Adrenal gland (tissue), 12 donors: ENCODE data around the gene EHMT1. TPM values are rescaled to one million over a fixed set of nuclear protein-coding genes. Genes with fewer than 3 reads are reported as not detected.
A peak's percentile ranks its signal among the peaks of the same experiment; 100 is the strongest.

Experiments
- DNase-seq, 7 donors: peaks; one replicate each; pipeline ENCODE4 v3.0.0-alpha.2; 2019 to 2020
- H3K27ac ChIP-seq, 5 donors: fragments of 200-600 bp; sonication (generic) in 4 of 5; 1 replicate in 3 of 5; 2 replicates in 2 of 5; pipeline versions ENCODE4 v1.5.1 to v1.8.0; 2016 to 2020; ENCODE audit warnings: mild to moderate bottlenecking in 1 of 5
- H3K27me3 ChIP-seq: fragments of 200-600 bp; 2 replicates; pipeline ENCODE4 v1.8.0; 2021
- H3K36me3 ChIP-seq, 2 donors: fragments of 200-600 bp; replicated peaks in 1 of 2; 1 replicate in 1 of 2; 2 replicates in 1 of 2; pipeline versions ENCODE4 v1.5.1 to v1.8.0; 2018 to 2022
- H3K4me1 ChIP-seq, 2 donors: fragments of 200-600 bp; replicated peaks in 1 of 2; 1 replicate in 1 of 2; 2 replicates in 1 of 2; pipeline versions ENCODE4 v1.5.1 to v1.8.0; 2018 to 2021
- H3K4me3 ChIP-seq, 4 donors: fragments of 200-600 bp; sonication (generic) in 3 of 4; one replicate each; pipeline ENCODE4 v1.5.1; 2016 to 2018
- H3K9me3 ChIP-seq, 3 donors: fragments of 200-600 bp; sonication (generic) in 1 of 3; replicated peaks in 1 of 3; 1 replicate in 2 of 3; 2 replicates in 1 of 3; pipeline versions ENCODE4 v1.5.1 to v1.8.0; 2016 to 2021
- CTCF ChIP-seq, 6 experiments: fragments of 450-650 bp in 4 of 6; fragments of 200-600 bp in 2 of 6; sonication (generic) in 1 of 6; IDR thresholded peaks; 1 replicate in 5 of 6; 2 replicates in 1 of 6; pipeline versions ENCODE4 v1.5.1 to v1.8.0; 2016 to 2021; ENCODE audit warnings: antibody characterized with exemption in 6 of 6, mild to moderate bottlenecking in 2 of 6, moderate library complexity in 1 of 6
- POLR2A ChIP-seq, 2 donors: fragments of 450-650 bp; IDR thresholded peaks; one replicate each; pipeline ENCODE4 v1.6.1; 2017; ENCODE audit warnings: antibody characterized with exemption in 2 of 2, mild to moderate bottlenecking in 2 of 2, moderate library complexity in 1 of 2
- WGBS, 4 donors: extraction: QIAGEN DNeasy Blood & Tissue Kit in 2 of 4; methylation state at CpG; one replicate each; pipeline versions ENCODE4 v1.1.5 to v1.1.7; 2013 to 2017; 5-methylcytosine and 5-hydroxymethylcytosine counted together
- intact Hi-C, 2 donors: fragments of 100-400 bp; cut with DNase I; formaldehyde crosslinking; loops; one replicate each; pipeline versions ENCODE4 v1.14.1 to v1.15.0; 2022 to 2023
- polyA plus RNA-seq, 3 donors: library from polyadenylated mRNA; stranded (reverse); fragments of 200-250 nt in 2 of 3; fragments of 350-450 nt in 1 of 3; fragmentation: Illumina TruSeq in 1 of 3; extraction: RNeasy Lipid Tissue Mini Kit (QIAGEN cat#74804) in 1 of 3; gene quantifications; one replicate each; pipeline ENCODE4 v1.2.3, GENCODE V29; 2013 to 2014
- total RNA-seq, 9 donors: library from RNA; depleted of rRNA in 4 of 9; stranded (reverse); fragments of >200 nt in 4 of 9; fragments of 120-200 nt in 1 of 9; fragmentation: NEBNext Ultra II Directional in 1 of 9; extraction: Animal tissue kit (Norgen Biotek cat#: 25700) in 1 of 9; gene quantifications; one replicate each; pipeline versions ENCODE4 v1.1.0 to v1.2.4, GENCODE V29; 2013 to 2023
- donor health status: healthy with polysubstance abuse.
- donor health status: Bipolar disorder and iron deficiency.
- donor health status: DM: yes; HTN: yes; CAD: no.
- donor health status: DM: no; HTN: no; CAD: no.
- donor health status: DM: no; HTN: no; CAD: no.
- donor health status: DM: yes; HTN: yes; CAD: no.

EHMT1 gene
- total and polyA plus RNA-seq, 12 donors: 42.0 to 171 (median 71.0) TPM

DNA sequence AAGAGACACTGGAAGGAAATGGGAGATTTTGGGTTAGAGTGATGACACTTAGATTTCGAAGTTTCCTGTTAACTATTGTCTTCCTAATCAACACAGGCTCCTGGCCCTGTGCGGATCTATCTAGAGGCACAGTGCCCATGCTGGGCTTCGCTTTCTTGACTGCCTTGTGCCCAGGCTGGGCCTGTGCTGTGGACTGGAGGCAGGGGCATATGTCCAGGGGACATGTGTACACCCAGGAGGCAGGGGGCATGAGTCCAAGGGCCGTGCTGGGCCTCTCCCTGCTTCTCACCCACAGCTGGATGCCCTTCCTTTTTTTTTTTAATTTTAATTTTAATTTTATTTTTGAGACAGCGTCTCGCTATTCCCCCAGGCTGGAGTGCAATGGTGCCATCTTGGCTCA lies 37.6 kb downstream of the EHMT1 start:
- intact Hi-C loops: no loop called here
- Histone ChIP-seq H3K27me3 (no peaks in the 10 kb centered on the region), H3K36me3 (peaks cover 0 to 9% of the 10 kb centered on the region in 2 donors), H3K27ac (no peak overlapping the region), H3K4me1 (peaks cover 0 to 12% of the 10 kb centered on the region in 2 donors), H3K4me3 (no peak overlapping the region), H3K9me3 (no peaks in the 10 kb centered on the region)
- no peak for DNase-seq
- 92 to 95% (median 93%) methylated on average over 6 of the region's 6 CpGs for WGBS, 4 donors
- TF ChIP-seq POLR2A (IDR thresholded peaks at IDR 0.05) (no peak), CTCF (IDR thresholded peaks at IDR 0.05) (no peak)

GRCh38 chr9:137657606-137658005 lies 38.8 kb downstream of the EHMT1 start:
- no peak overlapping the region for H3K27ac ChIP-seq
- no peaks in the 10 kb centered on the region for H3K36me3 ChIP-seq
- H3K9me3 ChIP-seq: no peaks in the 10 kb centered on the region
- peaks cover 0 to 12% of the 10 kb centered on the region in 2 donors for H3K4me1 ChIP-seq
- DNase-seq: no peak
- intact Hi-C loops: no loop called here
- no peak overlapping the region for H3K4me3 ChIP-seq
- 84 to 92% (median 88%) methylated on average over 2 of the region's 2 CpGs for WGBS, 4 donors
- no peak for TF ChIP-seq POLR2A (IDR thresholded peaks at IDR 0.05)
- H3K27me3 ChIP-seq: no peaks in the 10 kb centered on the region

GRCh38 chr9:137658781-137659180 lies 40.0 kb downstream of the EHMT1 start:
- 77 to 85% (median 81%) methylated on average over 2 of the region's 2 CpGs for WGBS, 4 donors
- Histone ChIP-seq H3K27ac (no peak overlapping the region), H3K9me3 (no peaks in the 10 kb centered on the region), H3K4me3 (no peak overlapping the region), H3K4me1 (peaks cover 0 to 12% of the 10 kb centered on the region in 2 donors), H3K36me3 (no peaks in the 10 kb centered on the region), H3K27me3 (no peaks in the 10 kb centered on the region)
- intact Hi-C loops: no loop called here
- TF ChIP-seq POLR2A (IDR thresholded peaks at IDR 0.05) (no peak), CTCF (IDR thresholded peaks at IDR 0.05) (no peak)
- no peak for DNase-seq

GRCh38 chr9:137660144-137660543 lies 41.3 kb downstream of the EHMT1 start:
- Histone ChIP-seq H3K9me3 (no peaks in the 10 kb centered on the region), H3K27me3 (no peaks in the 10 kb centered on the region), H3K27ac (peak overlapping the region in 1 of 5 donors; percentile 7), H3K4me3 (no peak overlapping the region), H3K4me1 (peaks cover 0 to 21% of the 10 kb centered on the region in 2 donors), H3K36me3 (no peaks in the 10 kb centered on the region)
- 53 to 60% (median 56%) methylated on average over 4 of the region's 4 CpGs for WGBS, 4 donors
- DNase-seq: no peak
- intact Hi-C loops: no loop called here
- TF ChIP-seq POLR2A (IDR thresholded peaks at IDR 0.05): no peak
- no peak for TF ChIP-seq CTCF (IDR thresholded peaks at IDR 0.05)

GRCh38 chr9:137663584-137663983 lies 44.8 kb downstream of the EHMT1 start:
- H3K9me3 ChIP-seq: no peaks in the 10 kb centered on the region
- no peak overlapping the region for H3K4me3 ChIP-seq
- intact Hi-C loops: no loop called here
- peaks cover 15 to 42% of the 10 kb centered on the region in 2 donors for H3K4me1 ChIP-seq
- H3K27me3 ChIP-seq: no peaks in the 10 kb centered on the region
- no peak overlapping the region for H3K27ac ChIP-seq
- 92 to 94% (median 93%) methylated on average over 4 of the region's 4 CpGs for WGBS, 4 donors
- TF ChIP-seq CTCF (IDR thresholded peaks at IDR 0.05) (no peak), POLR2A (IDR thresholded peaks at IDR 0.05) (no peak)
- peak in 1 of 7 donors; percentile 5 for DNase-seq
- no peaks in the 10 kb centered on the region for H3K36me3 ChIP-seq
